Fibroblast of pulmonary artery (primary cell): ENCODE measurements around the gene ZKSCAN7.
A peak's percentile ranks its signal among the peaks of the same experiment; 100 is the strongest.
"Not testable (repeated sequence)": the region's sequence is repeated elsewhere in the genome, so short reads cannot be mapped to it uniquely, and the experiment has no call there.

ENCODE experiments used
- DNase-seq: peaks from one replicate; pipeline ENCODE4 v3.0.0-alpha.2; 2010; ENCODE audit warnings: low read depth
- H3K4me3 ChIP-seq: replicated peaks from 2 replicates; pipeline ENCODE4 v1.5.1; 2011; ENCODE audit warnings: low read depth, mild to moderate bottlenecking, control low read depth, low read length, moderate library complexity
- TF ChIP-seq, protein P1 (sequence below): IDR thresholded peaks from 2 replicates; pipeline ENCODE4 v1.5.1; 2011; ENCODE audit warnings: mild to moderate bottlenecking, control low read depth, low read length, inconsistent platforms; ENCODE audit errors: missing control alignments

Gene ZKSCAN7

DNA sequence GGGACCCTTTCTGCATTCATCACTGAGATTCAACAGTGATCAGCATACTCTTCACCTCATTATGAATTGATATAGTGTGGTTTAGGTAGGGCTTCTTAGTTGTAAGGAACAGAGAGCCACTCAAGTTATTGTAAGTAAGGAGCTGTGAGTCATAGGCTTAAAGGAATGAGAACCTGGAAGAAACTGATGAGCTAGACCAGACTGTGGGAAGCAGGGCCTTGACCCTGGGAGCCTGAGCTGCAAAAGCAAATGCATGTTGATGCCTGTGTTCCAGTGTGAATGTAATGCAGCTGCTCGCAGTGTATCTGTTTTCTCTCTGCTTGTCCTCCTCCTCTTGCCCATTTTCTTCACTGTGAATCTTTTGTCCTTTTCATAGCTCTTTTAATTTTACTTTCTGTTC lies 13.6 kb downstream of the ZKSCAN7 start:
- TF ChIP-seq, protein P1, sequence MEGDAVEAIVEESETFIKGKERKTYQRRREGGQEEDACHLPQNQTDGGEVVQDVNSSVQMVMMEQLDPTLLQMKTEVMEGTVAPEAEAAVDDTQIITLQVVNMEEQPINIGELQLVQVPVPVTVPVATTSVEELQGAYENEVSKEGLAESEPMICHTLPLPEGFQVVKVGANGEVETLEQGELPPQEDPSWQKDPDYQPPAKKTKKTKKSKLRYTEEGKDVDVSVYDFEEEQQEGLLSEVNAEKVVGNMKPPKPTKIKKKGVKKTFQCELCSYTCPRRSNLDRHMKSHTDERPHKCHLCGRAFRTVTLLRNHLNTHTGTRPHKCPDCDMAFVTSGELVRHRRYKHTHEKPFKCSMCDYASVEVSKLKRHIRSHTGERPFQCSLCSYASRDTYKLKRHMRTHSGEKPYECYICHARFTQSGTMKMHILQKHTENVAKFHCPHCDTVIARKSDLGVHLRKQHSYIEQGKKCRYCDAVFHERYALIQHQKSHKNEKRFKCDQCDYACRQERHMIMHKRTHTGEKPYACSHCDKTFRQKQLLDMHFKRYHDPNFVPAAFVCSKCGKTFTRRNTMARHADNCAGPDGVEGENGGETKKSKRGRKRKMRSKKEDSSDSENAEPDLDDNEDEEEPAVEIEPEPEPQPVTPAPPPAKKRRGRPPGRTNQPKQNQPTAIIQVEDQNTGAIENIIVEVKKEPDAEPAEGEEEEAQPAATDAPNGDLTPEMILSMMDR, result no peak
- peak; percentile 20 for DNase-seq
- H3K4me3 ChIP-seq, result no peak overlapping the region

DNA sequence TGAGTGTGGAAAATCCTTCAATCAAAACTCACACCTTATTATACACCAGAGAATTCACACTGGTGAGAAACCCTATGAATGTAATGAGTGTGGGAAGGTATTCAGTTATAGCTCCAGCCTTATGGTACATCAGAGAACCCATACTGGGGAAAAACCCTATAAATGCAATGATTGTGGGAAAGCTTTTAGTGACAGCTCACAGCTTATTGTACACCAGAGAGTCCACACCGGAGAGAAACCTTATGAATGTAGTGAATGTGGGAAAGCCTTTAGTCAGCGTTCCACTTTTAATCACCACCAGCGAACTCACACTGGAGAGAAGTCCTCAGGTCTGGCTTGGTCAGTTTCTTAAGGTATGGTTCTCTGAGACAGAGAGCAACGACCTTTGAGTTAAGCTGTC lies 16.0 kb downstream of the ZKSCAN7 start:
- H3K4me3 ChIP-seq, result no peak overlapping the region
- DNase-seq, result no peak
- TF ChIP-seq, protein P1, result no peak

DNA sequence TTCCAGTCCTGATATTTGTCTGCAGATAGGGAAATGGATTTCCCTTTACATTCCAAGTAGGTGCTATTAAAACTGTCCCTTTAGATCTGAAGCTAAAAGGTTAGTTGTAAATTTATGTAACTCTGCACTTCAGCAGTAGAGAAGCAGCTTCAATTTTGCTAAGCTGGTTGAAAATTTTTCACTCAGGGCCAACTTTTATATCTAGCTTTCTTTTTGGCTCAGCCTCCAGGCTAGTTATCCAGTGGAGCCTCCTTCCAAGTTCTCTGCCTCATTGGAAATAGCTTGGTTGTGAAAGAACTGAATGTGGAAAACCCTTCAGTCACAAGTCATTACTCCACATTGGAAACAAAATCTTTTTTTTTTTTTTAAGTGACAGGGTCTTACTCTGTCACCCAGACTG lies 21.6 kb downstream of the ZKSCAN7 start:
- TF ChIP-seq, protein P1, result no peak
- H3K4me3 ChIP-seq, result no peak overlapping the region
- DNase-seq, result no peak

DNA sequence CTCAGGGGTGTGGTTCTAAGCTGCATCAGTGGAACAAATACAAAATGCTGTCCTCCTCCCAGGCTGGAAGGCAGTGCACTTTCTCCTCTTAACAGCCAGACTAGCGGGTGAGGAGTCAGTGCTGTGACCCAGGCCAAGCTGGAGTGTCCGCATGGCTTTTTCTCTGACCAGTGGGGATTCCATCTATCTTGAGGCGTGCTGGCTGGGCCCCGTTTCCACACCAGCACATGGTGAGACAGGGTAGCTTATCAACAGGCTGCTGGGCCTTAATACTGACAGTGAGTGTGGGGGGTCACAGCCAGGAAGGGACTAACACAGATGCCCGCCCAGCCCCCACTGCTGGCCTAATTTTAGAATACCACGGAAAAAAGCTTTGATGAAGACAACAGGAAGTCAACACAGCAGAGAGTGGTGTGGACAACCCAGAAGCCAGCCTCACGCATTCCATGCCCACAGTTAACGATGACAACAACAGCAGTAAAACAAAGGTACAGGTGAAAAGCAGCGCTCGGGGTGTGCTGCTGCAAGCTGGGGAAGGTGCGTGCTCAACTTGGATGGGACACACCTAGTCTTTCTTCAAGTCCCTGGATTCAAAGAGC lies 22.5 kb downstream of the ZKSCAN7 start:
- DNase-seq, H3K4me3 ChIP-seq: not testable (repeated sequence)

DNA sequence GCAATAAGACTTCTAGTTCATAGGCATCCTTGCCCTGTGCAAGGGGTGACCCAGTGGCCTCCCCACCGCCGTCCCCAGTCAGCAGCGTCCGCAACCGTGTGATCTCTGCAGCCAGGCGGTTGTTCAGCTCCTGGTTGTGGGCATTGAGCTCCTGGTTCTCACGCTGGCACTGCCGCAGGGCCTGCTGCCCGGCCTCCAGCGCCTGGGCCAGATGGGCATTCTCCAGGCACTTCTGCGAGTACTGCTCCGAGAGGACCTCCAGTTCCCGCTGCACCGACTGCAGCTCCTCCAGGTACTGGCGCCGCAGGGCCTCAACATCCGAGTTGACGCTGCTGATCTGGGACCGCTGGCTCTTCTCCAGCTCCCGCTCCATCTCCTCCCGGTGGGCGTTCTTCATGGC lies 23.3 kb downstream of the ZKSCAN7 start:
- DNase-seq, H3K4me3 ChIP-seq: not testable (repeated sequence)

DNA sequence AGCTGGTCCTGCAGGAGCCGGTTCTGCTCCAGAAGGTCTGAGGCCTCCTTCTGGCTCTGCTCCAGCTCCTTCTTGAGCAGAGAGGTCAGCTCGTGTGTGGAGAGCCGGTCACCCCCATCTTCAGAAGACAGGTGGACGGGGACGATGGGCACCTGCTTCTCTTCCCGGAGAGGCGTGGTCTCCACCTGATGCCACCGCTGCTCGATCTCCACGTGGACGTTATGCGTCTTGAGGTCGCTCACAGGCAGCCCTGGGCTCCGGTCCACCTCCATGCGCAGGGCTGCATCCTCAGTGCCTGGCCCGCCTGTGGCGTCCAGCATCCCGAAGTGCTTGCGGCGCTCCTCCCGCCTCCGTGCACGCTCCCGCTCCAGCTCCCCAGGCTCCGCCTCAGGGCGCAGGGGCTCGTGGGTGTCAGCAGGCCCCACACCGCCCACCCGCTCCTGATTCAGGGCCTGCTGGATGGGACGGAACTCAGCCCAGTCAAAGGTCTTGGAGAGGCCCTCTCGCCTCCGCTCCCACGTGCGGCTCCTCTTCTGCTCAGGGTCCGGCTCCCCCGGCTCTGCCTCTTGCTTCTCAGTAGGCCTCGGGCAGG lies 24.0 kb downstream of the ZKSCAN7 start:
- DNase-seq, H3K4me3 ChIP-seq: not testable (repeated sequence)

DNA sequence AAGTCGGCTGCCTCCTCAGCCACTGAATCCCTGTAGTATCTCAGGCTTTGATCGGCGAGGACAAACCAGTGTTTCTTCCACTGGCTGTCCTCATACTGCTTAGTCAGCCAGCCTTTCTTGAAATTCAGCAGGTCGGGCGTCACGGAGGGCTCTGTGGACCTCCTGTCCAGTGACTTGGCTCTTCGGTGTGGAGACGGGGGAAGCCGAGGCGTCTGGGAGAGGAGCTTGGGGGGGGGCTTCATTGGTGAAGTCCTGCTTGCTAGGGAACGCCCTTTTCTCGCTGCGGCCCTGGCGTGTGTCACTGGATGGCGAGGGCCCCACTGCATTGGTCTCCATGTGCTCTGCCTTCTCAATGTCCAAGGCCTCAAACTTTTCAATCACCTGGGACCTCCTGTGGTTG lies 24.8 kb downstream of the ZKSCAN7 start:
- not testable (repeated sequence) for DNase-seq, H3K4me3 ChIP-seq

DNA sequence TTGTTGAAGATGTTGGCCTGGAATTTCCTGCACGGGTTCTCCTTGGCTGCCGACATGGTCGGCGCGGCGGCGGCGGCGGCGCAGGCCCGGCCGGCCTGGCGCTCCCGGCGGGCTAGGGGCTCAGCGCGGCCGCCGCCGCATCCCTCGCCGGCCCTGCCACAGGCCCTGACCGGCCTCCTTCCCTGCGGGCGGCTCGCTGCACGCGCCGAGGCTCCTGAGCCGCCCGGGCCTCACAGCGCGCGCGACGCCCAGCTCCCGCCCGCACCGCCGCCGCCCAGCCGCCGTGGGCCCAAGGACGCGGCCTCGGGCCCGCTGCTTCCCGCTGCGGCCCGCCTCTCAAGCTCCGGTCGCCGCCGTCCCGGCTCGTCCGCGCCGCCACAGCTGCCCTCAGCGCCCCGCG lies 26.0 kb downstream of the ZKSCAN7 start:
- not testable (repeated sequence) for H3K4me3 ChIP-seq, DNase-seq

DNA sequence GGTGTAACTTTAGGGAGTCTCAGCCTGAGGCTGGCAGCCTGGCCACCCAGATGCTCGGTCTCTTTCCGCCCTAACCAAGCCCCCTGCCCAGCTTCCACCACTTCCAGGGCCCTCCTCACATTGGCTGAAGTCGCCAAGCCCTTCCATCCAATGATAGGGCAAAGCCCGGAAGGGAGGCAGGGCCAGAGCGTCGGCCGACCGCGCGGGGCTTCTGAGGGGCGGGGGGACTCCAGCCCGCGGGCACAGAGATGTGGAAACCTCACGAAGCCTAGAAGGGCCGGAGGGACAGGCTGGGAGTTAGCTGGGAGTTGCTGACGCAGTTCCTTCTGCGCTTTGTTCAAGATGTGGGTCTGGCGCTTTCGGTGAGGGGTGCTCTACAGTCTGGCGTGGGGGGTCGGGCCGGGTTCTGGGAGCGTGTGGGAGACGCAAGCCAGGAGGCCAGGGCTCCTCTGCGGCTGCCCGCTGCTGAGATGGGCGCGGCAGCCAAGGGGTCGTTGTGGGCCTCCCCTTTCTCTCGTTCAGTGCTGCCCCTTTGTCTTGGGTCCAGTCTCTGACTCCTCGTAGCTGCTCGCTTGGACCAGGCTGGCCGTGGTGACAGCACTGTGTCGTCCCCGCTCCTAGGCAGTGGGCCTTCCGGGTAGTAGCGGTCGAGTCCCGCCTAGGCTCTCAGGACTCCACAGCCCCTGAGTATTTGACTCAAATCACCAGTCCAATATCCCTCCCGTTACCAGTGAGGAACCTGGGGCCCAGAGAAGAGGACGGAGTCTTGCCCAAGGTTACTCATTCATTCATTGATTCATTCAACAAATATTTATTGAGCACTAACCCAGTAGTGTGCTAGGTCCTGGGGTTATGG lies 29.9 kb downstream of the ZKSCAN7 start, which contains the start of gene ZNF660:
Gene ZNF660, plus strand, starts transcription at position 319 of the 856 bp plus-strand sequence. CDS start 9,230 bp downstream, outside the sequence.
- peak within 1 kb of the TSS; percentile 65 for H3K4me3 ChIP-seq
- peak; percentile 75 for DNase-seq
- TF ChIP-seq, protein P1, result no peak
